Measurements from ENCODE around the gene MAP4K1. TPM values are rescaled to one million over a fixed set of nuclear protein-coding genes. Genes with fewer than 3 reads are reported as not detected.

The MAP4K1 gene
- 1 to 10 TPM; 2.7 to 5.5 TPM for total RNA-seq
- long read RNA-seq, donor 1, partial matches to known transcripts, result 0 of 1 reads
- long read RNA-seq, donor 1, other reads (novel, unspliced or antisense), result 1 of 1 reads
- long read RNA-seq, donor 2, partial matches to known transcripts, result 0 of 1 reads
- long read RNA-seq, donor 2, other reads (novel, unspliced or antisense), result 0 of 1 reads

DNA sequence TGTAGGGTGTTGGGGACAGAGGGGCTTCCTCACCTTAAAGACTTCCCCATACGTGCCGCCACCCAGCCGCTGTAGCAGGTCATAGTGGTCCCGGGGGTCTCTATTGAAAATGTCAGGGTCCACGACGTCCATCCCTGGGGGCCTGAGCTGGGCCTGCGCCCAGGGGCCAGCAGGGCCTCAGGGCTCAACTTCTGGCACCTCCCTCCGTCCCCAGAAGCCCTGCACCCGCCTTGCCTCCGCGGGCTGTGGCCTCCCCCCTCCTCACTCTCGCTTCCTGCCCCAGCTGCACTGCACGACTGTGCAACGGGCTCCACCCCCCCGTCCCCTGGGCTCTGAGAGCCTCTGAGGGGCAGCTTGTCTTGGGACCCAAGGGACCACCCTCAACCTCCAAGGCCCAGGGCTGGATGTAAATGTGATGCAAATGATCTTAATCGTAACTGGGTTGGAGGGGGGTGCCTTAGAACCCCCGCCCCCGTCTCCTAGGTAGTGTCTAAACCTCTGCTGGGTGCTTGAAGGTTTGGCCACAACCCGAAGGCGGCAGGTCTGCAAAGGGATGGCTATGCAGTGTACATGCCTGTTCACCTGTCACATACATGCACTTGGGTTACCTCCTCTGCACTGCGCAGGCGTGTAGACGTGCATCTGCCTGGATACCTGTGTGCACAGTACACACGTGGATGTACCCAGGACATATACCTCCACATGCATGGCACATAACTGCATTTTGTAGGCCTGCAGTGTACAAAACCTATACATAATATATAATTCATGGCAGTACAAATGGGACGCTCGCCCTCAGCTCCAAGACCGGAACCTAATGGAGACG is at the start of gene MAP4K1:
Gene MAP4K1 (minus strand): TSS at position 190 of the 826 bp plus-strand sequence. CDS start 58 bp downstream, at position 132.
- no peak for DNase-seq (ENCODE audit: low spot score)
- intact Hi-C loops (cut with DNase I), result no loop called here

DNA sequence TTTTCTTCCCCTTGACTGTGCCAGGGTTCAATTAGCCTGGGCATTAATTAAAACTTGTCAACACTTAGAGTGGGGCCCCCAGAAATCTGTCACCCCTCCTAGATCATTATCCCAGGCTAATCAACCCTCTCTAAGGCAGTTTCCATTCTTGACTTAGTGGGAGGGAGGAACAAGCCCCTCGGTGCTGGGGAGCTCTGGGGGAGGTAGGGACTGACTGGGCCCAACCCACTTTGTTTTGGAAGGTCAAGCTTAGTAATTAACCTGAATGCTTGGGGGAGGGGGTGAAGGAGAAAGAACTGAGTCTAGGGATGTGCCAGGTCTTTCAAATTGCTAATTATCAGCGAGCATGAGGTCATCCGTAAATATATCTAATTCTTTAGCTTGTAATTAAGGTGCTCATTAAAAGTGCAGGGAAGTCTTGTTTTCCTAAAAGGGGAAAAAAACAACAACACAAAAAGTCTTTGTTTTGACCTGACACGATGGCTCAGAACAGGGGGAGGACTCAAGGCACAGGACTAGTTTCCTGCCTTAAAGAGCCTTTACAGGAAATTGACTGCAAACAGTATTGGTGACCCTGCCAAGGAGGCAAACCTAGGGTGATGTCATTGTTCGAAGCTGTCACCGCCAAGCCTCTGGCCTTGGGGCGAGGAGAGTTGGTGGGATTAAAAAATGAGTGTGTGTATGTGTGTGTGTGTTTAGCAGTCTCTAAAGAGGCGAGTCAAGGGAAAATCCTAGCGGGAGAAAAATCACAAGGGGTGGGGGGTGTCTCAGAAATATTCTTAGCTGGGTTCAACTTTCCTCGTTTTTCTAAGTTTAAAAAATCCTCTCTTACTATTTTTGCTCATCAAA is 49.1 kb upstream of the MAP4K1 start:
- intact Hi-C loops (cut with DNase I), result no loop called here

DNA sequence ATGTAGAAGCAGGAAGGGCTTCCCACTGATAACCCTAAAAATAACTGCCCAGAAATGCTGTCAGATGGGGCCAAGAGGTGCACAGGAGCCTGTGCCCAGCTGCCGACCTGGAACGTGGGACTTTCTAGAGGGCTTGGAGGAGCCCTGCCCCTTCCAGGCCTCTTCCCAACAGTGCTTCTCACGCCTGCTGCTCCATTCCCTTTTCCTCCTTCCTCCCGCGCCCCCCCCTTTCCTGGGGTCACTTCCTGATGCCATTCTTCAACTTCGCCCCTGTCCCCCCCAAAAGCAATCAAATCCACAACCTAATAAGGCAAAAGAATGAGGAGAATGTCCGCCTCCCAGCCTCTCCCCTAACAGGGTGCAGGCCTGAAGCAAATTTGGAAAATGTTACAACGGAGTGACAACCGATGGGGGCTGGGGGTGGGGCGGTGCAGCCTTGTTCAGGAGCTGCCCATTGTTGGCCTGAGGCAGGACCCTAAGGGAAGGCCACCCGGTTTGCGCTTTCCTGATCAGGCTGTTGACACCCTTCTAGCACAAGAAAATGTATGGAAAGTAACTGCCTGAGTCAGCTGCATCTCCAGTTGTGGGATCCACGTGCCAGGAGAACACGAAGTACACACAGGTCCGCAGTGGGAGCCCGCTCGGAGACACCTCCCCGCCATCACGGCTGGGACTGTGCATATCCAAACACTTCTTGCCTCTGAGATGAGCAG is 48.4 kb upstream of the MAP4K1 start:
- intact Hi-C loops (cut with DNase I), result no loop called here
- peak; percentile 88 for DNase-seq (ENCODE audit: low spot score)

More for the DNA sequence above, 49.1 kb upstream of the MAP4K1 start:
- DNase-seq (ENCODE audit: low spot score), result no peak

DNA sequence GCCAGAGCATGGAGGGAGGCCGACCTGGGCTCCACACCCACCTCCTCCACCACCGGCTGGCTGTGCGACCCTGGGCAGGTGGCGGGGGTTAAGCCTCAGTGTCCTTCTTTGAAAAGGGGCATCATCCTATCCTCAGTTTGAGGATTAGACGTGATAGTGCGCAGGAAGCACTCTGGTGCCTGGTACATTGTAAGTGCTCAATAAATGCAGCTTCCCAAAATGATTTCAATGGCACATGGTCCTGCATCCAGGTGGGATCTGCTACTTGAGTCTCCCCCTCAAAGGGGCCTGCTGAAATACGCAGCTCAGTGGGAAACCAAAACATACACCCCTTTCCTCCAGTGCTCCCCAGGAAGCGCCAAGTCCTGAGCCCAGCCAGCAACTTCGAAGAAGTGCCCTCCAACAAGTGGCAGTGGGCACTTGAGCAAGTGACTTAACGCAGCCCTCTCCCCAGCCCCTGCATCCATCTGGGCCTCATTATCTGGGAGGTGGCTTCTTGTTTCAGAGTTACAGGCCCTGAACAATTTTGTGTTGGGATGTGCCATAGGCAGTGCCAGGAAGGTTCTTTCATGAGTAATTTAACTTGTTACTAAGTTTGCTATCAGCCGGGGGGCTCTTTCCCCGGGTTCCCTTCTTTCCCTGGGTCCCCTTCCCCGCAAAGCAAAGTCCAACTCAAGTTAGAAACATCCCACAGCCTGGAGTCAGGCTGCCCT is 47.6 kb upstream of the MAP4K1 start:
- no peak for DNase-seq (ENCODE audit: low spot score)
- intact Hi-C loops (cut with DNase I), result no loop called here

DNA sequence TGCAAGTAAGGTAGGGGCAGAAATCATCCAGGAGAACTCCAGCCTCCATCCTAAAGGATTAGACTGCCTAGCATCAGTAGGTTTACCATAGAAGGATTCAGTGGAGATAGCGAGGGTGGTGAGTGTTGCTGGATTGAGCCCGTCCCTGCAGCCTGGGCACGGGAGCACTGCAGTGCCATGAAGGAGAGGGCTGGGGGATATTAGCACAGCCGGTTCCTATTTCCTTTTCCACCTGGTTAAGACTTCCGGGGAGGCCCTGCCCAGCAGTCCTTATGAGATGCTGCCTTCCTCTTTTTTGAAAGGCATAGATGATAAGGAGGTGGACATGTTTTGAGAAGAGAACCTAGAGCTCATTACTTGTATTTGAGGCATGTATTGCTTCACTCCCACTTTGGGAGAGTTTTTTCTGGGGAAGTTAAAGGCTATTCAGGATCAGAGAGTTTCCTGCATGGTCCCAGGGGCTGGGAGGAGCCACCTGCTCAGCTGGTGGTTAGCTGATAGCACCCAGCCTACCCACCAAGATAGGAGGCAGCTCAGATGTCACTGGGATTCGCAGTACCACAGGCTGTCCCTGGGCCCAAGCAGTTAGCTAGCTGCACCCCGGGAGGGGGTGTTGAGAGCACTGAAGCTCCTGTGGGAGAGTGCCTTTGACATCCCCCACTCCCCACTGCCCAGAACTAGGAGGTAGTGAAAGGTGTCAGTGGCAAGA is 46.9 kb upstream of the MAP4K1 start:
- no peak for DNase-seq (ENCODE audit: low spot score)
- intact Hi-C loops (cut with DNase I), result no loop called here

DNA sequence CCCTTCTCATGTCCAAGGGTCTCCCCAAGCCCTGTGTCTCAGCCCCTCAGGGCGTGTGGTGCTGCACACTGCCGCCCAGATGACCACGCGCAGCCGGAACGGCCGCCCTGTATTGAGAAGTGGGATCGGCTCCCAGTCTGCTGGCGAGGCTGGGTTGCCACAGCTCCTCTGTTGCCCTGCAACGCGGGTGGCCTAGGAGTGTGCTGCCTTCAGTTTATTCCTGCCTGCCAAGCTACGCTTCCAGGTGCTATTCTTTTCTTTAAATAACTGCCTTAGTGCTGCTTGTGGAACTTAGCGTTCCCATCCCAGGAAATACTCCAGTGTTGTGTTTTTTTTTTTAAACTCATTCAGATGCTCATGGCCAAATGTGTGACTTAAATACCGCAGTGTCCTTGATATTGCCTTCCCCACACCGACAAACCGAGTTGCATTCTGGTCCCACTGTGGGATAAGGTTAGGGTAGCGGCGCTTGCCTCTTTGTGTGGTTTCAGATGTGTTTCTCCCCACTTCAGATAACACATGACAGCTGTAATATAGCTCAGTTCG is 46.3 kb upstream of the MAP4K1 start:
- no peak for DNase-seq (ENCODE audit: low spot score)
- intact Hi-C loops (cut with DNase I), result no loop called here

DNA sequence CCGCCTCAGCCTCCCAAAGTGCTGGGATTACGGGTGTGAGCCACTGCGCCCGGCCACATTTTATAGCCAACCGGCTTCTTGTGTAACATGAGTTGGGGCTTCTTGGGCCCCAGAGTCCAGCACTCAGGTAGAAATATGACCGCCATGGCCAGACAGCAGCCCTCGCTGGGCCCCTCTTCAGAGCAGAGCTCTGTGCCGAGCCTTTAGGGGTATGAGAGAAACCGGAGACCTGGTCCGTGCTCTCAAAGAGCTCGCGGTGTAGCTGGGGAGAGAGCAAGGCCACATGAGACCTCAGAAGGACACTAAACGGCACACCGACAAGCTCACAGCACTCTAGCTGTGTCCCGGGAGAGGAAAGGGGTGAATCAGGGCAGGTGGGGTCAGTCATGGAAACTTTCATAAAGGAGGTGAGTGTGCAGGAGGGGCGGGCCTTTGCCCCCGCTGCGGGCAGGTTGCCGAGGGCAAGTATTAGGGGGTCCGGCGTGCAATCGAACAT is 45.5 kb upstream of the MAP4K1 start:
- intact Hi-C loops (cut with DNase I), result no loop called here
- no peak for DNase-seq (ENCODE audit: low spot score)

DNA sequence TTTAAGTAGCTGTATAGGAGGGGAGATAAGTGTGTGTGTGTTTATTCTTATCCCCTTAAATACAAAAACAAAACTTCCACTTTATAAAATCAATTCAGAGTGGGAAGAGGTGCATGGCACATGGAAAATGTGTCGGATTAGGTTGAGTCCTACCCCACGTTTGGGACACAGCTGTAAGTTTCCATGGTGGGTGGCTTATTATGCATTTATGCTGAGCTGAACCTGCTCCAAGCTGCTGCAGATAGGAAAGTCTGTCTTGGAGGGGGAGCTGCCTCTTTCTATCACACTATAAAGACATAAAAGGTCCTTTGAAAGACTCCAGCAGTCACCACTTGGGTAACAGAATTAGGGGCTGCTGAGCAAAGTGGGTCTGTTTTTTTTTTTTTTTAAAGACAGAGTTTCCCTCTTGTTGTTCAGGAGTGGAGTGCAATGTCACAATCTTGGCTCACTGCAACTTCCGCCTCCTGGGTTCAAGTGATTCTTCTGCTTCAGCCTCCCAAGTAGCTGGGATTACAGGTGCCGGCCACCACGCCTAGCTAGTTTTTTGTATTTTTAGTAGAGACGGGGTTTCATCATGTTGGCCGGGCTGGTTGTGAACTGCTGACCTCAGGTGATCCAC is 44.9 kb upstream of the MAP4K1 start:
- intact Hi-C loops (cut with DNase I), result no loop called here
- DNase-seq (ENCODE audit: low spot score), result no peak

DNA sequence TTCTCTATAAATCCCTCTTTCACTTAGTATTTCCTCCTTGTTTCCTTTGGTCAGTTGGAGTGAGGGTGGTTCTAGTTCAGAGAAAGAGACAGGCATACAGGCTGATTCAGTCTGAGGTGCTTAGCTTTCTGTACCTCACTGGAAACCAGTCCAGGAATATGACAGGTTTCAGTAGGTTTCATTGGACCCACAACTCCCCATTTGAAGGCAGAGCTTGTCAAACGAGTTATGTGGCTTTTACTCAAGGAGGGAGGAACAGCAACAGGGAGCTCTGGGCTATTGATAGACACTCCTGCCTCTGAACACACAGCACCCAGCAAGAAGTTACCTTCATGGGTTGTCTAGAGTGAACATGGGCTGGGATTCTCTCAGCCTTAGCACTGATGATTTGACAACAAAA is 44.2 kb upstream of the MAP4K1 start:
- intact Hi-C loops (cut with DNase I), result no loop called here

DNA sequence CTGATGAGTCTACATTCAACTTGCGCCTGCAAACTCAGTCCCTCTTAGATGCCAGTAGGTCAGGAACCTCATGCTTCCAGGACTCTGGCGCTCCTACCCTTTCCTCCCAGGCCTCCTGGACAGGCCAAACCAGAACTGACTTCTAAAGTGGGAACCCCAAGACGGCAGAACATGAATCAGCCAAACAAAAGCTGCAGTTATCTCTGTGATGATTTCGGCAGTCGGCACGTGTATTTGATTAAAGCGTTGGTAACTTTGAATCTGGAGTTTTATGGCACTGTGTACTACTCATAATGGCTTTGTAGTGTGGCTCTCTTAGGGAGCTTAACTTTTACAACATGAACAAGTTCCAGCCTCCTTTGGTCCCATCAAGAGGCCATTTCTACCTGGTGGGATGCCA is 43.4 kb upstream of the MAP4K1 start:
- intact Hi-C loops (cut with DNase I), result no loop called here

More for the DNA sequence above, 44.2 kb upstream of the MAP4K1 start:
- DNase-seq (ENCODE audit: low spot score), result no peak

DNA sequence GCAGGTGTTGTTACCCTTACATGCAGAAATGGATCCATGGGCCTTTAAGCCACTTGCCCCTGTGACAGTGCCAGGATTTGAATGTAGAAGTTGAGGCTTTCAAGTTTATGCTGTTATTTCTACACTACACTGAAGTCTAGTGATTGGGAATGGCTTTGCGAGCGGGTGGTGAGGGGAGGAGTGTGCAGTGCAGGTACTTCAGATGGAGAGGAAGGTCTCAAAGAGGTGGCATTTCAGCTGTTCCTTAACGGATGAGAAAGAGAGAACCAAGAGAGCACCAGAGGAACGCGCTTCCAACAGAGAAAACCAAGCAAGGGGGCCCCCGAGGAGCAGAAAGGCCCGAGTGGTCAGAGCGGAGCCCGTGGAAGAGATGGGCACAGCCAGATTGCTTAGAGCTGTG is 43.0 kb upstream of the MAP4K1 start:
- intact Hi-C loops (cut with DNase I), result no loop called here
- DNase-seq (ENCODE audit: low spot score), result no peak

More for the DNA sequence above, 43.4 kb upstream of the MAP4K1 start:
- DNase-seq (ENCODE audit: low spot score), result no peak

DNA sequence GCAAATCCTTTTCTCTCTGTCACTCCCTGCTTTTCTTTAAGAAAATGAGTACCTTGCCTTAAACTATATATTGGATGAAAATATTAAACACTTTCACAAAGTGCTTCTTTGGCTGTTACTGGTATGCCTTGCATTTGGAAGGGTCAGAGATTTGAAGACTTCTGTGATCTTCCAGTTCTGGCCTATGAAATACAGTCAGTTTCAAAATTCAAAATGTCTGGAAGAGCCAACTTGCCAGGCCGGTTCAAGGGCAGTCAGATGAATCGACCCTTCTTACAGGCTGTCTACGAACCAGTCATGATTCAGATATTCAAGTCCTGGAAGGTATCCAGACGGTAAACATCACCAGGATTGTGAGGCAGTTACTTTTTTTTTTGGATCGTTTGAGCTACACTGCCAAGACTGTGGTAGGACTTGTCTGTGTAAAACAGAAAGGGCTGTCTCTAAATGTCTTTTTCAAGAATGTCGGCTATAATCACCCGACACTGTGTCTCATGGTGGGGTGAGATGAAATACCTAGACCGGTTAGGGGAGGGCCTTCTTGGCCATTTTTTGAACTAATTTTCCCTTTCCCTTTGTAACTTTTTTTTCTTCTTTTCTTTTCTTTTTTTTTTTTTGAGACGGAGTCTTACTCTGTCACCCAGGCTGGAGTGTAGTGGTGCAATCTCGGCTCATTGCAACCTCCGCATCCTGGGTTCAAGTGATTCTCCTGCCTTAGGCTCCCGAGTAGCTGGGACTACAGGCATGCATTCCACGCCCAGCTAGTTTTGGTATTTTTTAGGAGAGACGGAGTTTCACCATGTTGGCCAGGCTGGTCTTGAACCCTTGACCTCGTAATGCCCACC is 40.9 kb upstream of the MAP4K1 start:
- DNase-seq (ENCODE audit: low spot score), result no peak
- intact Hi-C loops (cut with DNase I), result loop anchor here (5.0 kb wide), 1 partner anchor 34 kb away; no protein-coding TSS in a partner anchor

DNA sequence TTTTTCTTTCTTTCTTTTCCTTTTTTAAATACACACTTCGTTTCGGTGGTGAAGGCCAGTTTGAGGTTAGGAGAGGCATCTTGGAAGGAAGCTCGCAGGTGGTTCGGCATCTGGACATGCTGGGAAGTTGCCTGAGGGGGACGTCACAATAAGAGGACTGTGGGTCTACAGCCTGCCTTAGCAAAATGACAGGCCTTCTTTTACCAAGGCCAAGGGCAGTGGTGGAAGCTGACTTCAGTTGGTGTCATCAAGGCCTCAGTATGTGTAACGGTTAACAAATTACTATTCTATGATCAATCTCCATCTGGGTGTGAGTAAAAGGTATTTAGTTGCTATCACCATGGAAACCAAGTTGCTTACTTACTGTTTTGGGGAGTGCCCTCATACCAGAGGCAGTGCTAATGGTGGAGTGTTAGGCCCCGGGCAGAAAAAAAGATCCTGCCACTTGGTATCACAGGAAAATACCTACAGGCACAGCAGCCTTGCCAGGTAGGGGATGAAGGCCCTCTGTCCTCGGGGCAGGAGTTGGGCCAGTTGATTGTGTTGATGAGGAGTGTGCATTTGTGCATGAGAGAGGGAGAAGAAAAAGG is 40.0 kb upstream of the MAP4K1 start:
- intact Hi-C loops (cut with DNase I), result loop anchor here (5.0 kb wide), 1 partner anchor 35 kb away; no protein-coding TSS in a partner anchor
- no peak for DNase-seq (ENCODE audit: low spot score)

DNA sequence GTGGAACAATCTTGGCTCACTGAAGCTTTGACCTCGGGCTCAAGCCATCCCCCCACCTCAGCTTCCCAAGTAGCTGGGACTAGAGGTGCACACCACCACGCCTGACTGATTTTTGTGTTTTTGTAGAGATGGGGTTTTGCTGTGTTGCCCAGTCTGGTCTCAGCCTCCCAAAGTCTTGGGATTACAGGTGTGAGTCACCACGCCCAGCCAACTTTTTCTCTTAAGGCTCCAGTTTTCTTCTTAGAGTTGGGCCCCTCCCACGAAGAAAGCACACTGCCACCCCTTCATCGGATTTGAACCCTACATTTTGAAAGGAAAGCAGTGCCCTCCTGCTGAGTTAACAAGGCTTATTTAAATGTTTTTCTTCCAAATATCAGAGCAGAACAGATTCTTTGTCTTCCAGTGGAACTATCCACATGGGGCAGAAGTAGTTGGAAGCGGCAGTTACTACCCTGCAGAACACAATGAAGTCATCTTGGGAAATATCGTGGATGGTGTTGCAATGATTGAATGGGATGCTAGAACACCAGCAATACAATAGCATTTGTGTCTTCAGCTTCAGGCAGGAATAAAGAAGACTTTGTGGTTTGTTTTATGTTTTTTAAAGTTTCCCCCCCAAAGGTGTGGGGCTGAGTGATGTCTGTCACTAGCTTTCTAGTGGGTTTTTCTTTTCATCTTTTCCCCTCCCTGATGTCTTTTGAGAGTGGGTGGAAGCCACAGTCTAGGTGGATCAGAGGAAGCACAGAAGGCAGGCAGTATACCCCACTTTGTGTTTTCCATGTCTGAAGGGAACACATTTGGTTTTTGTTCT is 38.6 kb upstream of the MAP4K1 start:
- intact Hi-C loops (cut with DNase I), result loop anchor here (5.0 kb wide), 1 partner anchor 36 kb away; no protein-coding TSS in a partner anchor
- no peak for DNase-seq (ENCODE audit: low spot score)
